ENCODE data around the gene RAC2. TPM values are rescaled to one million over a fixed set of nuclear protein-coding genes. Genes with fewer than 3 reads are reported as not detected.

Gene RAC2
- total and polyA plus RNA-seq, 4 donors = 16.7 to 217 (median 55.2) TPM

DNA sequence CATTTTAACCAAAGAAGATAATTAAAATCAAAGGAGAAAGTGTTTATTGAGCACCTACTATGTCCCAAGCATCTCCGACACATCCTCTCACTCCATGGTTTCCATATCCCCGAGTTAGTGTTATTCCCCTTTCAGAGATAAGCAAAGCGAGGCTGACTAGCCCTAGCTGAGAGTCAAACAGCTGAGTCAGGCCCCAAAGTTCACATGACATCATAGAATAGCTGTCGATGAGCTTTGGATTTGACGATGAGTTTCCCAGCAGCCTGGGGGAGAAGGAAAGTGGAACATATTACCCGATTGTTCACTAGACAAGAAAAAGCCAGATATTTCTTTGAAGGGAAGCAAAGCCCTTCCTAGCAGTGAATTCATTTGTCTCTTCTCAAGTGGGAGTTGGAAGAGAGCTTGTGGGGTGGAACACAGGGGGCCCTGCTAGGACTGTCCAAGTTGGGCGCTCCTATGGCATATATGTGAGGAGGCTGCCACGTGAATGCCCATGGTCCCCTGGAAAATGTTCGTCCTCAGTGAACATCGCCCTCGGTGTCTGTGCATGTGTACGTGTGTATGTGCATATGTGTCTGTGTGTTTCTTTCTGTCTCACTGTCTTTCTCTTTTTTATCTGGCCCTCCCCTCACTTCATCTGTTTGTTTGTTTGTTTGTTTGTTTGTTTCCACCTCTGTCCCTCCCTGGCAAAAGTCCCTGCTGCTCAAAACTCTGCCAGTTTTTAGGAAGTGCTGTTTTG is 37.7 kb upstream of the RAC2 start:
- H3K27ac ChIP-seq (ENCODE audit: low read depth in 1 of 2, low read length in 1 of 2) = peak overlapping the region in 1 of 2 donors; percentile 73
- TF ChIP-seq, protein P1, sequence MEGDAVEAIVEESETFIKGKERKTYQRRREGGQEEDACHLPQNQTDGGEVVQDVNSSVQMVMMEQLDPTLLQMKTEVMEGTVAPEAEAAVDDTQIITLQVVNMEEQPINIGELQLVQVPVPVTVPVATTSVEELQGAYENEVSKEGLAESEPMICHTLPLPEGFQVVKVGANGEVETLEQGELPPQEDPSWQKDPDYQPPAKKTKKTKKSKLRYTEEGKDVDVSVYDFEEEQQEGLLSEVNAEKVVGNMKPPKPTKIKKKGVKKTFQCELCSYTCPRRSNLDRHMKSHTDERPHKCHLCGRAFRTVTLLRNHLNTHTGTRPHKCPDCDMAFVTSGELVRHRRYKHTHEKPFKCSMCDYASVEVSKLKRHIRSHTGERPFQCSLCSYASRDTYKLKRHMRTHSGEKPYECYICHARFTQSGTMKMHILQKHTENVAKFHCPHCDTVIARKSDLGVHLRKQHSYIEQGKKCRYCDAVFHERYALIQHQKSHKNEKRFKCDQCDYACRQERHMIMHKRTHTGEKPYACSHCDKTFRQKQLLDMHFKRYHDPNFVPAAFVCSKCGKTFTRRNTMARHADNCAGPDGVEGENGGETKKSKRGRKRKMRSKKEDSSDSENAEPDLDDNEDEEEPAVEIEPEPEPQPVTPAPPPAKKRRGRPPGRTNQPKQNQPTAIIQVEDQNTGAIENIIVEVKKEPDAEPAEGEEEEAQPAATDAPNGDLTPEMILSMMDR (IDR thresholded peaks at IDR 0.05; ENCODE audit: control extremely low read depth, extremely low read depth) = no peak
- ATAC-seq (ENCODE audit: insufficient read depth, low FRiP score) = no peak
- H3K36me3 ChIP-seq (ENCODE audit: control insufficient read depth in 4 of 4, insufficient read depth in 4 of 4, low read length in 4 of 4) = no peaks in the 10 kb centered on the region
- peaks cover 0 to 3% (median 0%) of the 10 kb centered on the region in 5 donors for H3K4me1 ChIP-seq (ENCODE audit: control insufficient read depth in 5 of 5, insufficient read depth in 5 of 5, low read length in 5 of 5)
- peaks cover 0 to 4% (median 0%) of the 10 kb centered on the region in 4 donors for H3K9me3 ChIP-seq (ENCODE audit: control insufficient read depth in 4 of 4, insufficient read depth in 3 of 4, low read length in 3 of 4)
- 64 to 69% methylated on average over 12 of the region's 12 CpGs for WGBS, 2 donors
- no peak for DNase-seq
- no peaks in the 10 kb centered on the region for H3K27me3 ChIP-seq (ENCODE audit: control insufficient read depth in 3 of 3, insufficient read depth in 3 of 3, low read length in 2 of 3)
- H3K4me3 ChIP-seq = no peak overlapping the region
- no peak overlapping the region for H3K9ac ChIP-seq (ENCODE audit: insufficient read depth in 1 of 2, low read length in 2 of 2)

DNA sequence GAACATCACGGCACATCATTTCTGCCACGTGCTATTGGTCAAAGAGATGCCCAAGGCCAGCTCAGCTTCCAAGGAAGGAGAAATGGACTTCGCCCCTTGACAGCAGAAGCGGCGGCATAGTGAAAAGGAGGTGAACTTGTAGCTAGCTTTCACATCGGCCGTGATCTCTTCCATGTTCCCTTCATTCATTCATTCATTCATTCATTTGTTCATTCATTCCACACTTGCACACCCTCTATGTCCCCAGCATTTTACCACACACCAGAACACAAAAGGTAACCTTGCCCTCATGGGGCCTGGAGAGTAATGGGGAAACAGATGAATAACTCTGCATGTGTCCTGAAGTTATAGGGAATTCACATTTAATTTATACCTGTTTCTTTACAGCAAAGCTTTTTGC is 37.1 kb upstream of the RAC2 start:
- ATAC-seq (ENCODE audit: insufficient read depth, low FRiP score) (no peak), DNase-seq (no peak)
- TF ChIP-seq, protein P1 (IDR thresholded peaks at IDR 0.05; ENCODE audit: control extremely low read depth, extremely low read depth) = no peak
- no peak overlapping the region for H3K27ac ChIP-seq (ENCODE audit: low read depth in 1 of 2, low read length in 1 of 2)
- H3K9ac ChIP-seq (ENCODE audit: insufficient read depth in 1 of 2, low read length in 2 of 2) = no peak overlapping the region
- H3K4me3 ChIP-seq = no peak overlapping the region
- H3K27me3 ChIP-seq (ENCODE audit: control insufficient read depth in 3 of 3, insufficient read depth in 3 of 3, low read length in 2 of 3) = no peaks in the 10 kb centered on the region
- peaks cover 0 to 3% (median 0%) of the 10 kb centered on the region in 5 donors for H3K4me1 ChIP-seq (ENCODE audit: control insufficient read depth in 5 of 5, insufficient read depth in 5 of 5, low read length in 5 of 5)
- WGBS, 2 donors = 82 to 95% methylated on average over 7 of the region's 7 CpGs
- H3K36me3 ChIP-seq (ENCODE audit: control insufficient read depth in 4 of 4, insufficient read depth in 4 of 4, low read length in 4 of 4) = no peaks in the 10 kb centered on the region
- peaks cover 0 to 4% (median 0%) of the 10 kb centered on the region in 4 donors for H3K9me3 ChIP-seq (ENCODE audit: control insufficient read depth in 4 of 4, insufficient read depth in 3 of 4, low read length in 3 of 4)

DNA sequence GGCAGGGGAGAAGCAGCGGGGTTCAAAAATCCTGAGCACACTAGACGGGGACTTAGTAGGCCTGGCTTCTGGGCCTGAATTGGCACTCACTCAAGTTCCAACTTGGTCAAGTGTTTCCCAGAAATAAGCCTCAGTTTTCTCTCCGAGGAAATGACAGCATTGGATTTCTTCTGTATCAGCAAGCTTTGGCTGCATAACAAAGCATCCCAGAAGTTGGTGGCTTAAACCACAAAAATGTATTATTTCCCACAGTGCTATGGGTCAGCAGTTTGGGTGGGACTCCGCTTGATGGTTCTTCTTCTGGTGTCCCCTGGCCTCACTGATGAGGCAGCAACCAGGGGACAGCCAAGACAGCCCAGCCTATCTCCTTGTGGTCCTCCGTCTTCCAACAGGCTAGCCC is 36.6 kb upstream of the RAC2 start:
- H3K36me3 ChIP-seq (ENCODE audit: control insufficient read depth in 4 of 4, insufficient read depth in 4 of 4, low read length in 4 of 4) = no peaks in the 10 kb centered on the region
- no peak overlapping the region for H3K9ac ChIP-seq (ENCODE audit: insufficient read depth in 1 of 2, low read length in 2 of 2)

More for the DNA sequence above, 36.6 kb upstream of the RAC2 start:
- 91 to 96% methylated on average over 5 of the region's 5 CpGs for WGBS, 2 donors
- DNase-seq (no peak), ATAC-seq (ENCODE audit: insufficient read depth, low FRiP score) (no peak)
- H3K4me1 ChIP-seq (ENCODE audit: control insufficient read depth in 5 of 5, insufficient read depth in 5 of 5, low read length in 5 of 5) = peaks cover 0 to 3% (median 0%) of the 10 kb centered on the region in 5 donors
- no peaks in the 10 kb centered on the region for H3K27me3 ChIP-seq (ENCODE audit: control insufficient read depth in 3 of 3, insufficient read depth in 3 of 3, low read length in 2 of 3)
- peaks cover 0 to 4% (median 0%) of the 10 kb centered on the region in 4 donors for H3K9me3 ChIP-seq (ENCODE audit: control insufficient read depth in 4 of 4, insufficient read depth in 3 of 4, low read length in 3 of 4)
- no peak overlapping the region for H3K4me3 ChIP-seq
- no peak overlapping the region for H3K27ac ChIP-seq (ENCODE audit: low read depth in 1 of 2, low read length in 1 of 2)
- TF ChIP-seq, protein P1 (IDR thresholded peaks at IDR 0.05; ENCODE audit: control extremely low read depth, extremely low read depth) = no peak

Measured in lung (tissue), 12 donors.